ENCODE measurements around the gene ZFAND3.

DNA sequence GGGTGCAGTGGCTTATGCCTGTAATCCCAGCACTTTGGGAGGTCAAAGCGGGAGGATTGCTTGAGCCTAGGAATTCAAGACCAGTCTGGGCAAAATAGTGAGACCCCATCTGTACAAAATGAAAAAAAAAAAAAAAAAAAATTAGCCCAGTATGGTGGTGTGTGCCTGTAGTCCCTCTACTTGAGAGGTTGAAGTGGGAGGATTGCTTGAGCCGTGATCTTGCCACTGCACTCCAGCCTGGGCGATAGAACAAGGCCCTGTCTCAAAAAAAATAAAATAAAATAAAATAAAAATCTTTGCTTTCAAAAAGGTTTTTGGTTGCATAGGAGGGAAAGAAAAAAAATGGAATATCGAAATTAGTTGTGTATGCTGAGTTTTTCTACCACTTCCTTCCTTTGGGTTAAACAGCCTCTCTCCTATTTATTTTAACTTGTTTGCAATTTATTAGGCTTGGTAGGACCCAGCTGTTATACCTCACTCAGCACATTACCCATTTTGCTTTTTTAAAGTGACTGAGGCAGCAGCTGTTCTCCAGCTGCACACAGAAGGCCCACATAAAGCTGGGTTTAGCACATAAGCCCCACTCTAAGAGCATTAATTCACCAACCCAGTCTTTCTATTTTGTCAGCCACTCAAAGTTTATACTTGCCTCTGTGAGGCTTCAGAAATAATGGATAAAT lies 152.3 kb downstream of the ZFAND3 start:
- TF ChIP-seq, protein P1, sequence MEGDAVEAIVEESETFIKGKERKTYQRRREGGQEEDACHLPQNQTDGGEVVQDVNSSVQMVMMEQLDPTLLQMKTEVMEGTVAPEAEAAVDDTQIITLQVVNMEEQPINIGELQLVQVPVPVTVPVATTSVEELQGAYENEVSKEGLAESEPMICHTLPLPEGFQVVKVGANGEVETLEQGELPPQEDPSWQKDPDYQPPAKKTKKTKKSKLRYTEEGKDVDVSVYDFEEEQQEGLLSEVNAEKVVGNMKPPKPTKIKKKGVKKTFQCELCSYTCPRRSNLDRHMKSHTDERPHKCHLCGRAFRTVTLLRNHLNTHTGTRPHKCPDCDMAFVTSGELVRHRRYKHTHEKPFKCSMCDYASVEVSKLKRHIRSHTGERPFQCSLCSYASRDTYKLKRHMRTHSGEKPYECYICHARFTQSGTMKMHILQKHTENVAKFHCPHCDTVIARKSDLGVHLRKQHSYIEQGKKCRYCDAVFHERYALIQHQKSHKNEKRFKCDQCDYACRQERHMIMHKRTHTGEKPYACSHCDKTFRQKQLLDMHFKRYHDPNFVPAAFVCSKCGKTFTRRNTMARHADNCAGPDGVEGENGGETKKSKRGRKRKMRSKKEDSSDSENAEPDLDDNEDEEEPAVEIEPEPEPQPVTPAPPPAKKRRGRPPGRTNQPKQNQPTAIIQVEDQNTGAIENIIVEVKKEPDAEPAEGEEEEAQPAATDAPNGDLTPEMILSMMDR (conservative IDR thresholded peaks at IDR 0.05; ENCODE audit: low read length): no peak
- TF ChIP-seq EZH2phosphoT487 (IDR thresholded peaks at IDR 0.05; ENCODE audit: borderline replicate concordance, low read depth, low read length): no peak

Measured in OCI-LY7 (cell line).